Upper lobe of left lung (tissue), 4 donors: ENCODE data around the gene RCAN3.

Experiments used
- CTCF ChIP-seq, 6 experiments: fragments of 450-650 bp in 4 of 6; fragments of 200-600 bp in 2 of 6; sonication (generic) in 2 of 6; IDR thresholded peaks; one replicate each; pipeline ENCODE4 v1.5.1; 2016 to 2019; ENCODE audit warnings: antibody characterized with exemption in 6 of 6
- EP300 ChIP-seq, 4 donors: sonication (generic); formaldehyde crosslinking; IDR thresholded peaks; one replicate each; pipeline ENCODE4 v1.5.1; 2017; ENCODE audit warnings: antibody characterized with exemption in 4 of 4, control low read depth in 2 of 4
- POLR2A ChIP-seq, 4 donors: fragments of 450-650 bp; IDR thresholded peaks; one replicate each; pipeline ENCODE4 v1.5.1; 2016 to 2017; ENCODE audit warnings: antibody characterized with exemption in 4 of 4, mild to moderate bottlenecking in 2 of 4
- POLR2AphosphoS5 ChIP-seq, 2 donors: sonication (generic); formaldehyde crosslinking; IDR thresholded peaks; one replicate each; pipeline ENCODE4 v1.5.1; 2017; ENCODE audit warnings: antibody characterized with exemption in 2 of 2

GRCh38 chr1:24555591-24556413, 53.2 kb downstream of the RCAN3 start, which contains the start of gene NCMAP:
- peak in 1 of 6 experiments; percentile 27 for TF ChIP-seq CTCF (IDR thresholded peaks at IDR 0.05)
- no peak for TF ChIP-seq POLR2A (IDR thresholded peaks at IDR 0.05)
- no peak for TF ChIP-seq EP300 (IDR thresholded peaks at IDR 0.05)
- TF ChIP-seq POLR2AphosphoS5 (IDR thresholded peaks at IDR 0.05) = no peak
